ENCODE results near the gene DGAT2.
A peak's percentile ranks its signal among the peaks of the same experiment; 100 is the strongest.

The DGAT2 gene

DNA sequence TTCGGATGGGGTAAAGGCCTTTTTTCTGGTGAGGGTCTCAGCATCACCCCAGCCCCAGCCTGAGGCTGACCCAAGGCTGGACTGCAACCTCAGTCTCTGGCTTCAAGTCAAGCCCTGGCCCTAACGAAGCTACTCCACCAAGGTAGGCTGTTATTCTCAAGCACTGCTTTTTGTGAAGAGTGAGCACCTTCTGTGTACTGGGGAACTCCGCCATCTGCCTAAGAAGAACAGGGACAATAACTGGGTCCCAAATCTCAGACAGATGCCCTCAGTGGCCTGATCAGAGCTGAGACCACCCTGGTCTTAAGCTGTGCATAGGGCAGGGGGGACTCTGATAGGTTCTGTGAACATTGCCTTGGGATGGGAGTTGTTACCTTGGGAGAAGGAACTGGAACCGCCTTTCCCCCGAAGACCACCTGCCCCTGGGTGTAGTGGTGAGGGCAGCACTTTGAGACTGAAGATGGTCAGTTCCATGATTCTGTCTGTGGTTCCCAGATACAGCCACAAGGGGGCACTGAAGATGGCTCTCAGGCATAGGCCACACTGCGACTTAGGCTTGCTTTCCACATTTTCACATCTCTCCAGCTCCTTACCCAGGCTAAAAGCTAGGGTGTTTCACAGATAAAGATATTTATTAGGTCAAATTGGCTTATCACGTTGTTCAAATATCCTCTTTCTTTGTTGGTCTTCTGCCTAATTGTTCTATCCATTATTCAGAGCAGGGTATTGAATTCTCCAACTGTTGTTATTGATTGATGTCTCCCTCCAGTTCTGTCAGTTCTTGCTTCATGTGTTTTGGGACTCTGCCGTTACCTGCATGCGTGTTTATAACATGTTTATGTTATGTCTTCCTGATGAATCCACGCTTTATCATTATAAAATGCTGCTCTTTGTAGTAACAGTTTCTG is 34.6 kb downstream of the DGAT2 start:
- DNase-seq = peak; percentile 71

DNA sequence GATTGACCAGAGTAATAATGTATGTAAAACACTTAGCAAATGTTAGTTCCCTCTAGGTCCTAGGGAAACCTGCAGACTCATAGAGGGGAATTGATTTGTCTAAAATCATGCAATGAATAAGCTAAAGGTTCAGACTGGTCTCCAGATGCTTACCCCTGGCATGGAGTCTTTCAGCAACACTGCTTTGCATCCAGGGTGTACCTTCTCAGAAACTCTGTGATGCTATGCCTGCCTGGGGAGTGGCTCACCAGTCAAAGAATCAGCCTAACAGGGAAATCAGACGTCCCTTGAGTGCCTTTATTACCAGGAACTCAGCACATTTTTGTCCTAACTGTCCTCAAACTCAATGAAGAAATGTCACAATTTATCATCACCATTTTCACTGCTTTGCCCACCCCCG is 40.5 kb downstream of the DGAT2 start:
- DNase-seq = no peak

DNA sequence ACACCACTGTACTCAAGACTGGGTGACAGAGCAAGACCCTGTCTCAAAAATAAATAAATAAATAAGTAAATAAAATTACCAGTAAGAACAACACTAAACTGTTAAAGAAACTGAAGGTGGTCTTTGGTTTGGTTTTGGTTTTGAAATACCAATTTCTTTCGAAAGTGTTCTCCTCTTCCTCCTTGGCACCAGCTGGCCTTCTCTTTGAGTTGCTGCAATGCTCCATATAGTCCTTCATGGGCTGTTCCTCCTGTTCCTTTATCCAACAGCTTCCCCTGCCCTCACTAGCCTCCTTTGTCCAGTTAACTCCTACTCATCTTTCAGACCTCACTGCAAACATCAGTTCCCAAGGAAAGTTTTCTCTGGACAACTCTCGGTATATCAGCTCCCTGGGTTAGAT is 41.4 kb downstream of the DGAT2 start:
- DNase-seq = no peak

DNA sequence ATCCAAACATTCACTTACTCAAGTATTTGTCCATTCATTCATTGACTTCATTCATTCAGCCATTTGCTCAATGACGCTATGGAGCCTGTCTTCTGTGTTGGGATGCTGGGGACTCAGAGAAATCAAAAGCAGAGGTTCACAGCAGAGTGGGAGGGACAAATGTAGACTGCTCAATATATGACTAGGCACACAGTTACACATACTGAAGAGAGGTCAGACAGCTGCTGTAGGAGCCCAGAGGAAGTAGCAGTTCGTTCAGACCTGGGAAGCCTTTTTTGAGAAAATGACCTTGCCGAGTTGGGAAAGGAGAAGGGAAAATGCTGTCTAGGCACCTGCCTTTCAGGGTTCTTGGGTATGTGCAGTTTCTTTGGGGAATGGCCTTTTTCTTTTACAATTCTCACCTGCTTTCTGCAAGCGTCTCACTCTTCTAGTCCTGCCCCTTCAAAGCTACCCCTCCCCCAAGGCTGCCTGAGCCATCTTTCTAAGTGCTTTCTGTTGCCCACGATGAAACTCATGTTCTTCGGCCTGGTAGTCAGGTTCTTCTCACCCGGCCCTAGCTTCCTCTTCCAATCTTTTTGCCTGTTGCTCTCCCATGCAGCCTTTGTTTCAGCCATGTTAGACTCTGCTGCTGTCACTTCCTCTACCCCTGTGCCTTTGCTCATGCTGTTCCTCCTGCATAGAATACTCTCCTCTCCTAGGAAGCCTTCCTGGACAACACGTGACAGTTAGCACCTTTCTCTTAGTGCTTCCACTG is 42.2 kb downstream of the DGAT2 start:
- no peak for DNase-seq

DNA sequence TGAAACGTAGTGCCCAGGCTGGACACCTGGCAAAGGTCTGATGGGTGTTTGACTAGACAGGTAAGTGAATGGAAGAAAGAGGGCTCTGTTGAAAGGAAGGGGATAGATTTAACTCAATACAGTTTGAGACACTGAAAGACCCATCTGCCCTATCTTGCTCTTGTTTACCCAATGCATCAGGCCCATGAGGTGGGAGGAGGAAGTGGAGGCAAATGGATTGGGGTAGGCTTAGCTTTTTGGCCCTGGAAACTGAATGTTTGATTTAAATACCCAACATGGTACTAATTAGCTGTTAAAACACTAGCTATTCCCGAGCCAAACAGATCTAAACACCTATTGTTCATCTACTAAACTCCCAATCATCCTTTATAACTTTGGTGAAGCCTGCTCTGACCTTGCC is 42.9 kb downstream of the DGAT2 start:
- DNase-seq = no peak

DNA sequence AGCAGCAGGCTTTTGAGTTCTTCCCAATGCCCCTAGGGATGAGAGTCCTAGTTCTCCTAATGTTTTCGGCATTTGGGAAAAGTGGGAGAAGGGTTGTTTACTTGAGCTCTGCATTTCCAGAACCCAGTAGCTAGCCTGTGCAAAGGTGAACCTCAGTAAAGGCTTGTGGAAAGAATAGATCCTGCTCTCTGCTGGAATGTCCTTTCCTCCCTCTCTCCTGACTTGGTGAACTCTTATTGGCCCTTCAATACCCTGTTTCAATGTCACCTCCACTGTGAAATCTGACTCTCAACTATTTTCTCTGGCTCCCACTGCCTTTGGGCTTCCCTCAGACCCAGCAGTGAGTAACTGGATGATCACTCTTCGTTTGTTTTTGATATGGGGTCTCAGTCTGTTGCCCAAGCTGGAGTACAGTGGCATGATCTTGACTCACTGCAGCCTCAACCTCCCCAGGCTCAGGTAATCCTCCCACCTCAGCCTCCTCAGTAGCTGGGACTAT is 44.0 kb downstream of the DGAT2 start:
- DNase-seq = no peak

DNA sequence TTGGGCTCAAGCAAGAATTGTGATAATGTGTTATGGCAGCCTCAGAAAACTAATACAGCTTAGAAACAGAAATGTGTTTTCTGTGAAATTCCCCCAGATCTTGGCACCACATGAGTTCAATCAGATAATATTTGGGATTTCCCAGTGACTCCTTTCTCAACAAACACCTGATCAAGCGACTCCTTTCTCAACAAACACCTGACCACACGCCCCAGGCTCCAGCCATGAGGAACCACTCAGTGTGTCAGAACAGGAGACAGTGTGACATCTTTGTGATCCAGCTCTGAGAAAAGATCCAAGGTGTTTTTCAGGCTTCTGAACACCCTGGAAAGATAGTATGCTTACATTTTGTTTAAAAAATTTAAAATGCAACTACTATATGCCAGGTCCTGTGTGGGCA is 44.5 kb downstream of the DGAT2 start:
- no peak for DNase-seq

DNA sequence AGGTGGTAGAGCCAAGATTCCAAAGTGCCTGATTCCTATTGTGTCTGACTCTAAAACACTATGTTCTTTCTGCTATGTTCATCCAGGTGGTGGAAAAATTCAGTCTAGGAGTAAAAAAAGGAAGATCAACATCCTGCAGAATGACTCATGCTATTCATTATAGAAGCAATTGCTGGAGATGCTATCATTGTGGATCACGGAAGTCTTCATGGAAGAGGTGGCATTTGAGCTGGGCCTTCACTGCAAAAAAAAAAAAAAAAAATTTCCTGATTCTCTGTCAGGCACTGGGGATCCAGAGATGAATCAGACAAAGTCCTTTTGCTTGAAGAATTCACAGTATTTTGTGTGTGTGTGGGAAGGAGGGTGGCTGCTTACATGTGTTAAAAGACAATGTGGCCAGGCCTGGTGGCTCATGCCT is 45.1 kb downstream of the DGAT2 start:
- DNase-seq = no peak

DNA sequence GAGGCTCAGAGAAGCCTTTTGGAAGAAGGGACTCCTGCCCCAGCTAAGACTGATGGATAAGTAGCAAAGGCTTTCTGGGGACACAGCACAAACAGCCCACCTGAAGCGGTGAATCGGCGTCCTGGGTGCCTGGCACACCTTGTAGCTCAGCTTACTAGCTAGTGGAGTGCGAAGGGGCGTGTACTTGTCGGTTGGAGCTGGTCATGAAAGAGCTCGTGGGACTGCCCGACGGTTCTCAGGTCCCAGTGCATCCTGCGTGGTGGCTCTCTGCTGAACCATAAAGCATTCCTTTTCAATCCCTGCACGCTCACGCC is 45.7 kb downstream of the DGAT2 start:
- no peak for DNase-seq

DNA sequence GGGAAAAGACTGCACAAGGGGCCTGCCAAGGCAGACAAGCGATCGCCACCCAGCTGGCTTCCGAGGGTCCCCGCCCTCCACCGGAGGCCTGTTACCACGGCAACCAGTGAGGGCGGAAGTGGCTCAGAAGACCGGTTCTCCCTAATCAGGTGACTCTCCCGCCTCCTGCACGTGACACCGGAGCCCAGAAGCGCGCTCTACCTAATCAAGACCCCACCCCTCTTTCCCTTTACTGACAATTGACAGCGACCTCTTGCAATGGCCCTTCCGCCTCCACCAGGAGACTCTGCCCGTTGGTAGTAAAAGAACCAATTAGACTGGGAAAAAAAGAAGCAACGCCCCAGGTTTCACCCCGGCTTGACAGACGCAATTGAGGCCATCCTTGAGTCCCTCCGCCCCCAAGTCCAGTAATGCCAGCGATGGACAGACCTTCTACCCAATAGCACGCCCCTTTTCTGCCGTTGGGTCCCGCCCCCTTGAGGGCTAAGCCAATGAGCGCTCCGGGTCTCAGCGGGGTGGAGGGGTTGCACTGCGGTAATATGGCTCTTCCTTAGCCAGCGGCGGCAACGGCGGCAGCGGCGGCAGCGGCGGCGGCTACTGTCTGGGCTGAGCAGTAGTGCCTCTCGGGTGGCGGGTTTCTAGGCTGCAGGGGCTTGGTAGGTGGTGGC is 46.2 kb downstream of the DGAT2 start, which contains the start of gene UVRAG:
Gene UVRAG, plus strand, starts transcription at position 534 of the 668 bp plus-strand sequence. CDS start 198 bp downstream, outside the sequence.
- DNase-seq = peak; percentile 98

DNA sequence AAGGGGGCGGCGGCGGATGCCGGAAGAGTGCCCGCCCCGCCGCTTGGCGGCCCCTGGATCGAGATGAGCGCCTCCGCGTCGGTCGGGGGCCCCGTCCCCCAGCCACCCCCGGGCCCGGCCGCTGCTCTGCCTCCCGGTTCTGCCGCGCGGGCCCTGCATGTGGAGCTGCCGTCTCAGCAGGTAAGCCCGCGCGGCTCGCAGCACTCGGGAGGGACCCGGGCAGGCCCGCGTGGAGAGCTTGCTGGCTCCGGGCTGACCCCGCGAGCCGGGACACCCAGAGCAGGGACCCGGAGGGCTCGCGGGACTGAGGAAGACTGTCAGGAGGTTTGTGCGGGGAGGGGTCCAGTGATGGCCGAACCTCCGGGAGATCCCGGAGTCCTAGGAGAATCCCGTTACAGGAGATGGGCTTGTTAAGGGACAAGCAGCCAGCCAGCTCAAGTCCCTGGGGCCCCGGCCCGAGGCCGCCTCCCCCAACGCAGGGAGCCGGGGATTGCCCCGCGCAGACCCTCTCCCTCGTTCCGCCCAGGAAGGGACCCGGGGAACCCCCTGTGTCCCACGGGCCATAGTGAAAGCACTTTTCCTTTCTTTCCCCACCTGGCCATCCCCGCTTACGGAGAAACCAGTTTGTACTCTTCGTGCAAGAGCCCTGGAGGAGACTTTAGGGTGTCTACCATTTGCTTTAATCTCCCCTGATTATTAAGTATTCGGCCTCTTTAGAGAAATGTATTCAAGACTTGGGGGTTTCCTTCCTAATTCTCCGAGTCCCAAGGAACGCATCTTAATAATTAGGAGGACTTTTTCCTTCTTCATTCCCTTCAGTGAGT is 47.0 kb downstream of the DGAT2 start:
- DNase-seq = peak; percentile 33

DNA sequence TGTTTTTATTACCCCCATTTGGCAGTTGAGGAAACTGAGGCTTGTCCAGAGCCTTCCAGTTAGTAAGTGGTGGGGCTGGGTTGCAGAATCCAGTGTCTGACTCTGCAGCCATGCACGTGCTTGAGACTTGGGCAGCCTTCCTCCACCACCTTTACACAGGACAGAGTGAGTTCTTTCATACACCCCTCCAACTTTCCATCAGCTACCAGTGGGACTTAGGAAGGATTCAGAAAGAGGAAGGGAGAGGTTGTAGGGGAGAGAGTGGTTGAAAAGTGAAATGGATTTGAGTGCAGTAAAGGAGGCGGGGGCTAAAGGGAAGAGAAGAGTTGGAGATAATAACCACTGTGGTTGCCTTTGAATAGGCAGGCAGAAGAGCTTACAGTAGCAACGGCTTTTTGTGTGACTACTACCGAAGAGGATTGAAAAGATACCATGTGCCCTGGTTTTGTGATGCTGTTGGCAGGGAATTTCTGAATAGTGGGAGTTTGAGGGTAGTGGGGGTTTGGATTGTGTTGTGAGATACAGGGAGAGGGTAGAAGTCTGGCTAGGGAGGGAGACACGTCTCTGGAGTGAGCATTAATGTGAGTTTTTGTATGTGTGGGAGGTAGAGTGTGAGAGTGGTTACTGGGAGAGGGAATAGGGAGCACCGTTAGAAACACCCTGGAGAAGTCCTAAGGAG is 48.1 kb downstream of the DGAT2 start:
- DNase-seq = peak; percentile 9

DNA sequence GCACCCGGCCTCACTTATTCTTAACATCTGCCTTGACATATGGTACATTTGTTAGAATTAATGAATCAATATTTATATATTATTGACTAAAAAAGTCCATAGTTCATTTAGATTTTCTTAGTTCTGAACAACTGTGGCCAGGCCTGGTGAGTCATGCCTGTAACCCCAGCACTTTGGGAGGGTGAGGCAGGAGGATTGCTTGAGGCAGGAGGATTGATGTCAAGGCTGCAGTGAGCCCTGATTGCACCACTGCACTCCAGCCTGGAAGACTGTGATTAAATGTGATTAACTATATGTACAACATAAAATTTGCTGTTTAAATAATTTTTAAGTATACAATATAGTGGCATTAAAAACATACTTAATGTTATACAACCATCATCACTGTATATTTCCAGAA is 52.1 kb downstream of the DGAT2 start:
- DNase-seq = peak; percentile 16

DNA sequence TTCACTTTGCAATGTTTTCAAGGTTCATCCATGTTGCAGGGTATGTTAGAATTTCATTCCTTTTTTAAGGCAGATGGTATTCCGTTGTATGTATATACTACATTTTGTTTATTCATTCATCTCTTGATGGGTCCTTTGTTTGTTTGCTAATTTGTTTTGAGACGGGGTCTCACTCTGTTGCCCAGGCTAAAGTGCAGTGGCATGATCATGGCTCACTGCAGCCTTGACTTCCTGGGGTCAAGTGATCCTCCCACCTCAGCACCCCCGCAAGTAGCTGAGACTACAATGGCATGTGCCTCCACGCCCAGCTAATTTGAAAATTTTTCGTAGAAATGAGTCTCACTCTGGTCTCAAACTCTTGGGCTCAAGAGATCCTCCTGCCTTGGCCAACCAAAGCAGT is 52.6 kb downstream of the DGAT2 start:
- DNase-seq = no peak

DNA sequence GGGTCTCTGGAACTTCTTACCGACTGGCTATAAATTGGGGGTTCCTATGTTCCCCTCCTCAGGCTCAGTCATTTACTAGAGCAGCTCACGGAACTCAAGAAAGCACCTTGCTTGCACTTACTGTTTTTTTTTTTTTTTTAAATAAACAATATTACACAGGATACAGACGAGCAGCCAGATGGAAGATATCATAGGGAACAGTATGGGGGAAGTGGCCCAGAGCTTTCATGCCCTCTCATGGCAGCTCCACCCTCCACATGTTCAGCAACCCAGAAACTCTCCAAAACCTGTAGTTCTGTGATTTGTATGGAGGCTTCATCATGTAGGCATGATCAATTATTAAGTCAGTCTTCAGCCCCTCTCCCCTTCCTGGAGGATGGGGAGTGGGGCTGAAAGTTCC is 54.0 kb downstream of the DGAT2 start:
- no peak for DNase-seq

DNA sequence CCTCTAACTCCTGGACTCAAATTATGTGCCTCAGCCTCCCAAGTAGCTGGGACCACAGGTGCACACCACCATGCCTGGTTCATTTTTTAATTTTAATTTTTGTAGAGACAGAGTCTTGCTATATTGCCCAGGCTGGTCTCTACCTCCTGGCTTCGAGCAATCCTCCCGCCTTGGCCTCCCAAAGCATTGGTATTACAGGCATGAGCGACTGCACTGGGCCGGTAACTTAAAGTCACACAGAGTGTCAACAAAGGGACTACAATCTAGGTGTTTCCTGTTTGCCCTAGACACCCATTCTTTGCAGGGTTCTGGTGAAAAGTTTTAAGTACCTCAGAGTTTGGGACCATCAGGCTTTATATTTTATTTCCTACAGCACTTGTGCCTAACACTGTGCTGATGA is 54.8 kb downstream of the DGAT2 start:
- DNase-seq = no peak

DNA sequence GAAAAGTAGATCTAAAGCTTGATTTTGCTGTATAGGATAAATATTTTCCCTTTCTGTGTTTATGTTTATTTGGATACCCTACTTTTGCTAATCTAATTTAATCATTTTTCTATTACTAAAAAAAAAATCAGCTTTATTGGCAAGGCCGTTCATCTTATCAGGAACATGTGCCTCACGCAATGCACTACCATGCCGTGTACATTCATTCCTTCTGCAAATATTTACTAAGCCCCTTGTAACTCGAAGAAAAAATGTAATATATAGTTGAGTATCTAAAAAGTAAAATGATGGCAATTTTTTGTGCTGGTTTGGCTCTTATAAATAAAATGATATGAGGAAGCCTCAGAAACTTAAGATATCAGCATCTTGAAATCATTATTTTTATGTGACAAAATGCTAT is 55.4 kb downstream of the DGAT2 start:
- DNase-seq = no peak

DNA sequence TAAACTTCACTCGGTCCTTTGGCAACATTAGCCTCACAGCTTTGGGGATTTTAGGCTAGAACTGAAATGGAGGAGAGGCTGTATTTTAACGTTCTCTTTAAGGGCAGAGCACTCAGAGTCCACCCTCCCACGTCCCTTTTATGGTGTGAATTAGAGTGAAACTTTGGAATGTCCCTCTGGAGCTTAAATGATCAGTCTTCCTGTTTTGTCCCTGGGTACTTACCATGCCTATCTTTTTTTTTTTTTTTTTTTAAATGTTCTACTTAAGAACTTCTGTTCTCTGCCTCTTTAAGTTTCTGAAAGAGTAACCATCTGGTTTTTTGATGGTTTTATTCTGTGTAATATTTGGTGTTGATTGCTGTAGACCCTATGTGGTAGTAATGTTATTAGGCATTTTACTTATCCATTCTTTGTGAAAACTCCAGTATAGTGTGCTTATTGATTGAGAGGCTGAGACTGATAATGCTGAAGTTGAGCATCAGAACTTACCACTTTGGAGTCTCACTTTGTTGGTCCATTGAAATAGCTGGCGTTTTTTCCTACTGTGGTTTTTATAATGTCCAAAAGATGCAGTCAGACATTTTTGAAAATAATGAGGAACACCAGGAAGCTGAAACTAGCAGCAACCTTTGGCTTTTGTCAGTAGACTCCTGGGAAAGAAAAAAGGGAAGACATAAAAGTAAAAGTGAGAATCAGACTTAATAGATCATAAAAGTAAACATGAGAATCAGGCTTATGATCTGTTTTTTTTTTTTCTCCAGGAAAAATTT is 58.1 kb downstream of the DGAT2 start:
- DNase-seq = no peak

DNA sequence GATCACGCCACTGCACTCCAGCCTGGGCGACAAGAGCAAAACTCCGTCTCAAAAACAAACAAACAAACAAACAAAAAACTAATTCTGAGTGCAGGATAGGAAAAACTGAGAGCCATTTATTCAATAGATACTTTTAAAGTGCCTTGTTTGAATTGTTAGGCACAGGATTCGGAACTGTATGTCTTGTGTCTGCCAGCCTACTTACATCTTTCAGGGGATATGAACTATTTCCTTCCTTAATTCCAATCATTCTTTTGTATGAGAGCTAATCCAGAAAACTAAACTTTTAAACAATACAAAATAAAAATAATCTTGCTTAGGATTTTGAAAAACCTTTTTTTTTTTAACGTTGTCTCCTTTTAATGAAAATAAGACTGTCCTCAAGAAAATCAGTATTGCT is 59.0 kb downstream of the DGAT2 start:
- DNase-seq = no peak

DNA sequence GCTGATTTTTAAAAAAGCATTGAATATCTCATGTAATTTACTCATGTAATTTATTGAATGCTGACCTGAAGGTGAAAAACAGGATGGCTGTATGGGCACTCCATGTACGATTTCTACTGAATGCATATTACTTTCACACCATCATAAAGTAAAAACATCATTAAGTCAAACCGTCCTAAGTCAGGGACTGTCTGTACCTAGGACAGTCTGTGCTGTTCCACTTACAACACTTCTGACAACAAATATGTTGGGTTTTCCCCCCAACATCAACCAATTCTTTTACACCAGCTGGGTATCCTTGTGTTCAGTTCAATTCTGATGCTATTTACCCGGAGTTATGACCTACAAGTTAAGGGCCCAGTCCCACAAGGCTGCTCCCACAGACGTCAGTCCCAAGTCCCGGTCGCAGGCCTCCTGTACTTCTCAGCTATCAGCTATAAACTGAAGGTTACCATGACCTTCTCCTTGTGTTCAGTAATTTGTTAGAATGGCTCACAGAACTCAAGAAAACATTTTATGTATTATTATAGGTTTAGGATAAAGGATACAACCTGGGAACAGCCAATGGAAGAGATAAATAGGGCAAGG is 63.4 kb downstream of the DGAT2 start:
- DNase-seq = no peak

DNA sequence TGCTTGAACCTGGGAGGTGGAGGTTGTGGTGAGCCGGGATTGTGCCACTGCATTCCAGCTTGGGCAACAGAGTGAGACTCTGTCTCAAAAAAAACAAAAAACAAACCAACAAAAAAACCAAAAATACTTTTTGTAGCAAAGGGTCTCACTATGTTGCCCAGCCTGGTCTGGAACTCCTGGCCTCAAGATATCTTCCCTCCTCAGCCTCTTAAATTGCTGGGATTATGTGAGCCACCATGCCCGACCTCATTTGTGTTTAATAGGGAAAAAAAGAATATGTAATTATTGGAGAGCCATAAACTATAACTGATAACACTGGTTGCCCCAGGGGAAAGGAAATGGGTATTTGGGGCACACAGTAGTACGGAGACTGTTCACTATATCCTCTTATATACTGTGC is 66.2 kb downstream of the DGAT2 start:
- DNase-seq = no peak
